ENCODE results near the gene ASTN1. TPM values are rescaled to one million over a fixed set of nuclear protein-coding genes. Genes with fewer than 3 reads are reported as not detected.

Gene ASTN1
- total RNA-seq (2014; rRNA removed; shearing (Covaris generic)): not detected in 2 replicates

DNA sequence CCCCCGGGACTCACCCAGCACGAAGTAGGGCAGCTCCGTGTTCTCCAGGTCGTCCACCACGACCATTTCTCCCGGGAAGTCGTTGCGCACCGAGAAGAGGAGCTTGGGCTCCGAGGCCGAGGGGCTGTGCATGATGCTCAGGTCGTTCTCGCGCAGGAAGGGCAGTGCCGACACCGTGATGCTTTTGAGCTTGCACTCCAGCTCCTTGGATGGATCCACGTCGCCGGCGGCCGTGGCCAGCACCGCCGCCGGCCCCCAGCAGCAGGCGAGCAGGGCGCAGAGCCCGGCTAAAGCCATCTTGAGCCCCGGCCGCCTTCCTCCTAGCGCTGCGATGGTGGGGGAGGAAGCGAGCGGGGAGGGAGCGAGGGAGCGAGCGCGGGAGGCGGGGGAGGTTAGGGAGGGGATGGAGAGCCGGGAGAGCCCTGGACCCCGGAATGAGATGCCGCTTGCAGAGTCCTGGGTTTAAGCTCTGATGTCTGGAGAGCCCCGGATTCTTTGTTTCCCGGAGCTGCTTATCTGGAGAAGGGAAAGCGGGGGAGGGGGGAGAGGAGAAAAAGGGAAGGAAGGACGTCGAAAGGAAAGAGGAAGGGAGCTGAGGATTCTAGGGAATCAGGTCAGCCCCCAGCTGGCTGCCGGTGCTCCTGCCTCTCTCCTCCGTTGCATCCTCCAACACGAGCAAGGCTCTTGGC lies at the start of gene ASTN1:
Gene ASTN1 (minus strand): TSS at position 333 of the 689 bp plus-strand sequence. CDS start 36 bp downstream, at position 297.
- in situ Hi-C loops (cut with HindIII; ENCODE audit: low sequenced_read_pairs): no loop called here
- DNase-seq (ENCODE audit: low spot score): peak; percentile 85

DNA sequence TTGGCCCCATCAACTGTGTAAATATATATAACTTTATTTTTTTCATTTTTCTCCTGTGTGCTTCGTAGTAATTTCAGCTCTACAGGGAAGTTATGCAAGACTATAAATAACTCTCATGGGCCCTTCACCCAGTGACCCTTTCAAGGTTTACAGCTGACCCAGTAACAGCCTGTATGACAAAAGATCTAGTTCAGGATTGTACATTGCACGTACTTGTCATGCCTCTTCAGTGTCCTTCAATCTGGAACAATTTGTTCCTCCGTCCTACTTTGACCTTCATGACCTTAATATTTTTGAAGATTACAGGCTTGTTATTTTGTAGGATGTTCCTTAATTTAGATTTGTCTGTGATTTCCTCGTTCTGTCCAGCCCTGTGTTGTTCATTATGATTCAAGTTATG lies 46.7 kb upstream of the ASTN1 start:
- DNase-seq (ENCODE audit: low spot score): no peak
- in situ Hi-C loops (cut with HindIII; ENCODE audit: low sequenced_read_pairs): no loop called here

DNA sequence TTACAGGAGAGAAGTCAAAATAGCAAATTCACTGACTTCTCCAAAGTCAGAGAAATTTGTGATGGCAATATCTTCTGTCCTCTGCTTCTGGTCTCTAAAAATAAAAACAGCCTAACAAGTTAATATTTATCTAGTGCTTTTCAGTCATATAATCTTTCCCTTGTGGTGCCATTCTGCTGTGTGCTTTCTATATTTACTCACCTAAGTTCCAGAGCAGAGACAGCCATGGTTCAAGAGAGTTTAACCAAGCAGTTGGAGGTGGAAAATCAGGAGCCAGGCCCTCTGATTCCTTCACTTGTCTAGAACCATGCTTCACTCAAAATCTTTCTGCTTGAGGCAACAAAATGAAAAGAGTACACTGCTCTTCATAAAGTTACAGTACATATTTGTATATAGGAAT lies 45.6 kb upstream of the ASTN1 start:
- no peak for DNase-seq (ENCODE audit: low spot score)
- in situ Hi-C loops (cut with HindIII; ENCODE audit: low sequenced_read_pairs): no loop called here

DNA sequence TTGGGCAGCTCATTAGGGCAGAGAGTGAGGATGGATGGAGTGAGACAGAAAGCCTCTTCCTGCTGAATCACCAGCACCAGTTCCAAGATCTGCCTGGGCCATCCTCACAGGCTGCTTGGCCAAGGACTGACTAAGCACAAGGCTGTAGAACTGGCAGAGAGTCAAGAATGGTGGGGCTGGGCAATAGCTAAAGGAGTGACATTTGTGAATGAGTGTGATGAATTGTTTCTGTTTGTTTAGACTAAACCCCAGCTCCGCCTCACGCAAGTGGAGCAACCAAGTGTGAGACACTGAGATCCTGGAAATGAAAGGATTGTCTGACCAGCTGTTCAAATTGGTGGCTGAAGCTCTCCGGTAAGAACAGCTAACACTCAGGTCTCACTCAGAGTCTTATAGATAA lies 44.8 kb upstream of the ASTN1 start:
- in situ Hi-C loops (cut with HindIII; ENCODE audit: low sequenced_read_pairs): no loop called here
- peak; percentile 68 for DNase-seq (ENCODE audit: low spot score)

DNA sequence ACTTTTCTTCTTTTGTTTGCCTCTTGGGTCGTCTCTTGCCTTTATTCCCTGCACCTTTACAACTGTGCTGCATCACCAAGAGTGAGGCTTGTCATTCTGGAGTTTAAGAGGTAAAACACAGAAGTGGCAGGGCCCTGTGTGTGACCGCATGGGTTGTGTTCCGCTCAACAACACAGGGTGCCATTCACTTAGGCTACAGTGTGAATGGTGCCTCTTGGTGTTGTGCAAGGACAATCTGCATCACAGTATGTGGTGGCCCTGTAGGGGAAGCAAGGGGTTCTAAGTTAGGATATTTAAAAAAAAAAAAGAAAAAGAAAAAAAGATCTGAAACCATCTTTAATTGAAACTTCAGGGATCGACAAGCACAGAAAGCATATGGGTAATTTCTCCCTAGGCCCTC lies 44.4 kb upstream of the ASTN1 start:
- no peak for DNase-seq (ENCODE audit: low spot score)
- in situ Hi-C loops (cut with HindIII; ENCODE audit: low sequenced_read_pairs): no loop called here

DNA sequence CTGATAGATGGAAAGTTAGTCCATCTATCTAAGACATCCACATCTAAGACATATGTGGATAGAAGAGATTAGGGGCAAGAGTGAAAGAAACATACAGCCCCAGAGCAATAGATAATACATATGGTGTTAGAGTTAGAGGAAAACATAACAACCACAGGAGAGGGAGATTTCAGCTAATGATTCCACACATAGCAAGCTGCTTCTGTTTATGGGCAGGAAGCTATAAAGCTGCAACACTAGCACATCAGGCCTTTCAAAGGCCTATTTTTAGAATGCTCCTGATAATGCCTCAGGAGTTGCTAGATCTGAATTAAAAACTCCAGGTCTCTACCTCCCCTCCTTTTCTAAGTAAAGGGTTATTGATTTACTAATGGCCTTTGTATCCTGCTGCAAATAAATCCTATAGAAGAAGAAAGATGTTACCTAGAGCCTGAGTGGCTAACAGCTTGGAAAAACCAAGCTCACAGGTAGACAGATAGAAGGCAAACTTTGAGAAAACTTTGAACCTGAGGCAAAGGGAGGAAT lies 42.4 kb upstream of the ASTN1 start:
- in situ Hi-C loops (cut with HindIII; ENCODE audit: low sequenced_read_pairs): no loop called here
- no peak for DNase-seq (ENCODE audit: low spot score)

DNA sequence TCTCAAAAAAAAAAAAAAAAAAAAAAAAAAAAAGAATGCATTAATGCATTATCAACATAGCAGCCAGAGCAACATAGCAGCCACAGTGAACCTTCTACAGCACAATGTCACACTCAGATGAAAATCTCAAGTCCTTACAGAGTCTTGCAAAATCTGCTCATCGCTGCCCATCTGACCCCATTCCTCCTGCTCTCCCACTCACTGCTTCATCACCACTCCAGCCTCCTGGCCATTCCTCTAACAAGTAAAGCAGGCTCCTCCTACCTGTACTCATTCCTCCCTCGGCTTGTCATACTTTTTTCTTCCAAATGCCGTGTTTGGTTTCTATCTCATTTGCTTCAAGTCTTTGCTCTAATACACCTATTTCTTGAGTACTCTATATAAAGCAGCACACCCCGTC lies 35.8 kb upstream of the ASTN1 start:
- no peak for DNase-seq (ENCODE audit: low spot score)
- in situ Hi-C loops (cut with HindIII; ENCODE audit: low sequenced_read_pairs): no loop called here

DNA sequence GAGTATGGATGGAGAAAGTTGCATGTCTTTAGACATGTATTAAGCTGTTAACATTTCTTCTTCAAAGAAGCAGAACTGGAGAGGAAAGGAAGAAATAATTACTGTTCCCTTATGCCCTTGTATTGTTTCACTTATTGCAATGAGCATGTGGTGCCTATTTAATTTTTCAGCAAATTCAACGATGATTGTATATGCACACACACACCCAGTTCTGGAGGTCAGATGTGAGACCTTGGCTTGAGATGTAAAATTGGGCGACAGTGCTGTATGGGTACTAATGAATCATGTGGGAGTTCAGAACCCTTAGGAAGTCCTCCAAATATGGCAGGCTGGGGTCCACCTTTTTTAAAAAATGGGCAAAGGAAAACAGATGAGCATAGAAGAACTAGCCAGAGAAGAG lies 33.7 kb upstream of the ASTN1 start:
- no peak for DNase-seq (ENCODE audit: low spot score)
- in situ Hi-C loops (cut with HindIII; ENCODE audit: low sequenced_read_pairs): no loop called here

DNA sequence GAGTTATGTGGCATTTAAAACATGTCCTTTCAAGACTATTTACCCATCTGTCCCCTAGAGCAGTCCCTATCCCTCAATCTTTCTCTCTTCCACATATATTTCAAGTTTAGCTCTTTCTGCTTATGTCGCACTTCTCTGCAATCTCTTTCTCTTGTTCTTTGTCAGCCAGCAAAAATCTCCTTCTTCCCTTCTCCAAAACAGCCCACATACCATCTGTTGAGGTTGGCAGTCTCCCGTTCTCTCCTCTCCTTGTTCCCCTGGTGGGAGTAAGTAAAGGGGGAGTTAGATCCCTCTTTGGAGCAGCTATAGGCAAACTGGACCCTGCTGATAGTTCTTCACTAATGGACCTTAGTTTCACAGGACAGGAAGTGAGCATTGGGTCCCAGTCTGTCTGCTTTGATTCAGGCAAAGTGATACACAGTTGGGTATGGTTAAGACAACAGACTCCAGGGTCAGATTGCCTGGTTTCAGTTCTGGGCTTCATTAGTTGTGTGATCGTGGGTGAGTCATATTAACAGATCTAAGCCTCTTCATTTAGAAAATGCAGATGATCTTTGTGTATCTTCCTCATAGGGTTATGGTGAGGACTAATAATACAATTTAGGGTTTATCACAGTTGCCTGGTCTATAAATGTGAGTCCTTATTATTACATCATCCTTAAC lies 25.9 kb upstream of the ASTN1 start:
- DNase-seq (ENCODE audit: low spot score): no peak
- in situ Hi-C loops (cut with HindIII; ENCODE audit: low sequenced_read_pairs): no loop called here

DNA sequence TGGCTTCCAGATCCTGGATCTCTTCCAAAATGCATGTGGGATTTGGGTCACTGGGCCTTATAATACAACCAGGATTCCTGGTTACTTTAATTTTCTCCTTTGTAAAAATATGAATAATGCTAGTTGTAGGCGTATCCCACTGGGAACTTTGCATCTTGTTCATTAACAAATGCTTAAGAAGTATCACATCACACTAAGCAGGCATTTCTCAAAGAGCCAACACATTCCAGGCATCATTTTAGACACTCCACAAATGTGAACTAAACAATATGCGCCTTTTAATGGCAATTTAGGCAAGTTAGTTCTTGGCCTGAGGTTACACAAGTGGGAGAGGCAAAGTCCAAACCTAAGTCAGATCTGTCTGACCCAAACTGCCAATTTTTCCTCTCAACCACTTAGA lies 22.1 kb upstream of the ASTN1 start:
- in situ Hi-C loops (cut with HindIII; ENCODE audit: low sequenced_read_pairs): no loop called here
- no peak for DNase-seq (ENCODE audit: low spot score)

DNA sequence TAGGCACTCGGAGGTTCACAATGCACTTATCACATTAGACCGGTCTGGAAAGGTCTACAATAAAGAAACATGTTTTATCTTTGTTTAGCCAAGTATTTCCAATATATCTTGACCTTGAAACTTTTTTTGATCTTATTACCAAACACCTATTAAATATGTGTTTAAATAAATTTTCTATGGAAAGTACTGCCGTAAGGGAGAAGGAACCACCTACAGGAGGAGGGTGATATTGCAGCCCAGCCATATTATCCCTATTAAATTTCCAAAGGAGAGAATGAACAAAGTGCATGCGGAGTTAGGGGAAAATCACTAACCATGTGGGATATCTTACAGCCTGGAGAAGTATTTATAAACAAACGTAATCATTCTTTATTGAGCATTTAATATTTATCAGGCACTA lies 20.7 kb upstream of the ASTN1 start:
- DNase-seq (ENCODE audit: low spot score): no peak
- in situ Hi-C loops (cut with HindIII; ENCODE audit: low sequenced_read_pairs): no loop called here

DNA sequence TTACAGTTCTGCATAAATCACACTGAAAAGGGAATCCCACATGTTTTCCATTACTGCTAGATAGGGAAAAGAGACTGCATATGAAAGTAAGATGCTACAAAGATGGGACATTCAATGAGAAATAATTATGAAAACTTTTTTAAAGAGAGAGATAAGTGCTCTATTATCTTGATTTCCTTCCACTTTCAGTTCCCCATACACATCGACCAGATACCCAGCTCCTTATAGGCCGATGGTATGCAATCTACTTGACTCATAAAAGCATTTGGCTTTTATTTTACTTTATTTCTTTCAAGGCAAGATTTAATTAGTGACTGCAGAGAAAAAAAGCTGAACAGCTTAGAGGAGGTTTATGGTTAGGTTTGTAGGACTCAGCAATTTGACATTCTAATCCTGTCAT lies 19.3 kb upstream of the ASTN1 start:
- in situ Hi-C loops (cut with HindIII; ENCODE audit: low sequenced_read_pairs): no loop called here
- no peak for DNase-seq (ENCODE audit: low spot score)

DNA sequence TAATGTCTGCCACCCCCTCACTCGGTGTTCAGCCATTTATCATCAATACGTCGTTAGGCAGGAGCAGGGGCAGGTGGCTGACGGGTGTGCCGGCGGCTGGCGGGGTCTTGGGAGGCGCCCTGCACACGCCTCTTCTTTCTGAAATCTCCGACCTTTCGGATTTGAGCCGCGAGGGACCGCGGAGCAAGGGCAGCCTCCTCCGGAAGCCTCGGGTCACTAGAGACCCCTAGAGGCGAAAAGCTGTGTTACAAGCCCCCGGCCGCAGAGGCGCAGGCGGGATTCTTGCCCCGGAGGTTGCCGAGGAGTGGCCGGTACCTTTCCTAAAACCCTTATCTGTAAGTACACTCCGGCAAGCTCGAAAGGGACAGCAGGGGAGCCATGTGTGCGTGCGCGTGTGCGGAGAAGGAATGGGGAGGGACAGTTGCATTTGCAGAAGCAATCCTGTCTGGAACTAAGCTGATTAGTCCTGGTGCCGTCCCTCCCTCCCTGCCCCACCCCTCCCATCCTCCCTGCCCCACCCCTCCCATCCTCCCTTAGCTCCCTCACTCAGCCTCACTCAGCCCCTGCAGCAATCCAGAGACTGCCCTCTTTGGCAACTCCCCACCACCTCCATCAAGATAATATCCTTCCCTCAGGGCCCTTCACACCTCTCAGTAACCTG lies 17.2 kb upstream of the ASTN1 start:
- in situ Hi-C loops (cut with HindIII; ENCODE audit: low sequenced_read_pairs): no loop called here
- DNase-seq (ENCODE audit: low spot score): peak; percentile 76

DNA sequence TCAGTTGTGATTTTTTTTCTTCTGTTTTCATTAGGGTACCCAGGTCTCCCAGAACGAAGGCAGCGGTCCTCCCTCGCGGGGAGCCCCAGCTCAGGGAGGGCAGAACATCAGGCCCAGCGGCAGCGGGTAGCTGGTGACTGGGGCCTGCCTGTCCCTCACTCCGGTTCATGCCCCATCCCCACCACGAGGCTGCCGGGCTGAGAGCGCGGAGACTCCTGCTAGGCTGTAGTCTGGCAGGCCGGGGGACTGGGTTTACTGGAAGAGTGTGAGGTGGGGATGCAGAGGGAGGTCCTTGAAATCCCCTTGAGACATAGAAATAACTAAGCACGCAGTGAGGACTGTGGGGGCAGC lies 16.7 kb upstream of the ASTN1 start:
- no peak for DNase-seq (ENCODE audit: low spot score)
- in situ Hi-C loops (cut with HindIII; ENCODE audit: low sequenced_read_pairs): no loop called here

DNA sequence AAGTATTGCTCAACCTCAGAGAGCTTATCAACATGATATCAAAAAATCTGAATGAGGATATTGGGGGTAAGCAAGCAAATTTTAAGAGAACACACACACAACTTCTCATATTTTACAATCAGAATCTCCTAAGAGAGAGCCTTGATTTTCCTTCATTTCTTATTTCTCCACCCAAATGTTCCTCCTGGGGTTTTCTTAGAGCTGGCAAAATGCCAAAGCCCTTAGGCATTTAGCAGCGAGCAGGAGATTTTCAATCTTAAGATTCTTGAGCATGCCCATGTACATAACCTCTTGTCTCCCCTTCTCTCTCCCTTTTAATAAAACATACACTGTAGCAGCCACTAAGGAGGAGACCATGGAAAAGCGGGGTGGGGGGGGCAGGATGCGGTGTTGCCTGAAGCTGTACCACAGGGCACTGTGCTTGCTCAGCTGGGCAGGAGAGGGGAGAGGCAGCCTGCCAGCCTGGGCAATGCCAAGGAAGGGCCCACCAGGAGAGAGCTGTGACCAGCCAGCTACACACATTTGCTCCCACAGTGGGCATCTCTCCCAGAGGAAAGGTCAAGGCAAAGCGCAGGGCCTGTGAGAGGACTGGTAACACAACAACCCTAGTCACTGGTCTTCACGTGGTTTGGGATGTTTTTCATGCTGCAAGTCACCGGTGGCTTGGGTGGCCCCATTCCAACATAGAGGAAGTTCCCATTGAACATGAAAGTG lies 10.6 kb upstream of the ASTN1 start:
- peak; percentile 8 for DNase-seq (ENCODE audit: low spot score)
- in situ Hi-C loops (cut with HindIII; ENCODE audit: low sequenced_read_pairs): no loop called here

DNA sequence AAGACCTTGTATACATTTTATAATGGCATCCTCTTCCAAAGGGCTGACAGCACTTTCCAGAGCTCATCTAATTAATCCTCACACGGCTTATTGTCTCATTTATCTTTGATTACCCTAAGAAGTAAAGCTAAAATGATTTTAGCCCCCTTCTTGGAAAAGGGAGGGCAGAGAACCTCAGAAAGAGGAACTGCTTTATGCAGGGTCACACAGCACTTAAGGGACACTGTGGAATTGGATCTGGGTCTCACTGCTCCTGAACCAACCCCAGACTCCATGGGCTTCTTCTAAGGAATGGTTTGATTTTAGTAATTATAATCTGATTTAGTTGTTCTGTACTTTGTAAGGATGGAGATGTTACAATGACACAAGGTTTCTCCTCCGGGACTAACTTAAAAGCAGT lies 9.5 kb upstream of the ASTN1 start:
- in situ Hi-C loops (cut with HindIII; ENCODE audit: low sequenced_read_pairs): no loop called here
- no peak for DNase-seq (ENCODE audit: low spot score)

DNA sequence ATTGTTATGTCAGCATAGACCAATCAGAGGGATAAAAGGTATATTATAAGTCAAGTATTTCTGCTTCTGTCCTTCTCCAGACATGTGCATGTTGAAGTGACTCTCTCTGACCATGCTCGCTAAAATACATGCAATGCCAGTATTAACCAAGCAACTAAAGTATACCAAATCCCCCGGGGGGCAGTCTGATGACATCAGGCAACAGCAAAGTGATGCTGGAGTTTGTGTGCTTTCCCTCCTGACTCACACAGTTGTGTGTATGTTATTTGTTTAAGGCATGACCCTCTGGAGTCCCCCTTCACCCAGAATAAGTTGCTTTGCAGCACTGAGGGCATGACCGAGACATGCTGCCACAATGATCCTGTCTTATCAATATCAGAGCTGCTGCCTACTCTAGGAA lies 8.4 kb upstream of the ASTN1 start:
- no peak for DNase-seq (ENCODE audit: low spot score)
- in situ Hi-C loops (cut with HindIII; ENCODE audit: low sequenced_read_pairs): no loop called here

DNA sequence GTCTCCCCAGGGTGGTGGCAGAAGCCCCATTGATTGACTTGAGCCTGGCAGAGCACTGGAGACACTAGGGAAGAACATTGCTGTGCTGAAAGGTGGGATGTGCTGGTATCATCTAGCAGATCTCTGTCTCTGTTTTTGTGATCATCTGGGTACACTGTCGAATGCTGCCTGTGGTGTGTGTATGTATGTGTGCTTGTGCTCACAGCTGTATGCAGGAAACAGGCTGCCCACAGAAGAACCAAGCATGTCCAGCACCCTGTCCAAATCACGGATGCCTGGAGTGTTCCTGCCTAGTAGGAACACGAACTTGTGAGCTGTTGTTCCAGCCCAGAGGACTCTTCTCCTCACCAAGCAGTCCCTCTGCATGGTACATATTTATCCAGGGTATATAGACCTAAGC lies 7.8 kb upstream of the ASTN1 start:
- DNase-seq (ENCODE audit: low spot score): no peak
- in situ Hi-C loops (cut with HindIII; ENCODE audit: low sequenced_read_pairs): no loop called here

DNA sequence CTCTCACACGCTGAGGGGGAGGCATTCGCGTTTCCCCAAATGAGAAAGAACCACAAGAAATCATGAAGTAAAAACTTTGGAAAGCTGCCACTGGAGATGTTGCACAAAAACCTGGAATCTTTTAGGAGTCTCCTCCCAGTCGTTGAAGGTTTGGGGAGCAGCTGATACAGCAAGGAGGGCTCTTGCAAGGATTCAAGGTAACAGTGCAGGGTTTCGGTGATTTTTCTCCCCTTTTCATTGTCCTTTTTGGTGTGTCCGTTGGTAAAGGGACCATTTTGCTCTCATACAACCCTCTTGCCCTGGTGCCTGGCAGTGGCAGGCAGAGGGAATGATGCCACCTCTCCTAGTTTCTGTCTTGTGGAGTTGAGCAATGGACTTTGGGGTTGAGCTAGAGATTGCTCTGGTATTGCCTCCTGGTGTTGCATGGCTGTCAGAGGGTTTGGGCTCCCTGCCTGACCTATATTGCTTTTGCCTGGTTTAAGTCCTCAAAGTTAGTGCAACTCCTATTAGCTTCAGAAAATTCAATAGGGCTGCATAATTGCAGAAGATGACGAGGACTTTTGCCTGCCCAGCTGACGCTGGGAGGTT lies 7.1 kb upstream of the ASTN1 start:
- peak; percentile 46 for DNase-seq (ENCODE audit: low spot score)
- in situ Hi-C loops (cut with HindIII; ENCODE audit: low sequenced_read_pairs): no loop called here
